OCI-LY1 (cell line): Measurements from ENCODE around the gene PROSER1.
A peak's percentile ranks its signal among the peaks of the same experiment; 100 is the strongest.

Experiments used
- H2AFZ ChIP-seq: fragments of 200-600 bp; sonication (generic), shearing (Covaris generic); 2 replicates; pipeline ENCODE4 v1.6.0; 2014; ENCODE audit warnings: antibody characterized with exemption, mild to moderate bottlenecking, low read length
- H3F3A ChIP-seq: fragments of 200-600 bp; sonication (generic), shearing (Covaris generic); 2 replicates; pipeline ENCODE4 v1.6.0; 2014; ENCODE audit warnings: mild to moderate bottlenecking, antibody characterized with exemption, low read length, moderate library complexity; ENCODE audit not compliant: insufficient read depth
- H3K27ac ChIP-seq: fragments of 200-600 bp; sonication (generic); 2 replicates; pipeline ENCODE4 v1.5.1; 2014; ENCODE audit warnings: low read length, mixed run types, mild to moderate bottlenecking, low read depth; ENCODE audit not compliant: poor library complexity, severe bottlenecking
- H3K27me3 ChIP-seq: fragments of 200-600 bp; sonication (generic); 2 replicates; pipeline ENCODE4 v1.6.0; 2014; ENCODE audit warnings: antibody characterized with exemption, mild to moderate bottlenecking, low read length, moderate library complexity; ENCODE audit not compliant: insufficient read depth
- H3K36me3 ChIP-seq: fragments of 200-600 bp; sonication (generic); 2 replicates; pipeline ENCODE4 v1.6.1; 2014; ENCODE audit warnings: mild to moderate bottlenecking, antibody characterized with exemption, low read length, moderate library complexity, mixed read lengths; ENCODE audit not compliant: insufficient read depth
- H3K4me1 ChIP-seq: fragments of 200-600 bp; sonication (generic); 2 replicates; pipeline ENCODE4 v1.5.1; 2014; ENCODE audit warnings: mild to moderate bottlenecking, low read length, moderate library complexity; ENCODE audit not compliant: insufficient read depth, severe bottlenecking
- H3K4me2 ChIP-seq: fragments of 200-600 bp; sonication (generic), shearing (Covaris generic); 2 replicates; pipeline ENCODE4 v1.6.1; 2014; ENCODE audit warnings: low read length
- H3K4me3 ChIP-seq: fragments of 200-600 bp; sonication (generic); 2 replicates; pipeline ENCODE4 v1.5.1; 2014; ENCODE audit warnings: low read length, low read depth, mild to moderate bottlenecking, mixed read lengths; ENCODE audit not compliant: poor library complexity, severe bottlenecking
- H3K79me2 ChIP-seq: fragments of 200-600 bp; shearing (Covaris generic); 2 replicates; pipeline ENCODE4 v1.6.1; 2016; ENCODE audit warnings: mixed run types, low read length, mixed read lengths; ENCODE audit not compliant: insufficient read depth
- H3K9ac ChIP-seq: fragments of 200-600 bp; sonication (generic), shearing (Covaris generic); 2 replicates; pipeline ENCODE4 v1.6.1; 2014; ENCODE audit warnings: mild to moderate bottlenecking, low read length, mixed read lengths
- H3K9me2 ChIP-seq: fragments of 200-600 bp; sonication (generic), shearing (Covaris generic); 2 replicates; pipeline ENCODE4 v1.6.1; 2014; ENCODE audit warnings: low read depth, mild to moderate bottlenecking, low read length, mixed read lengths
- H3K9me3 ChIP-seq: fragments of 200-600 bp; shearing (Covaris generic); 2 replicates; pipeline ENCODE4 v1.6.1; 2014; ENCODE audit warnings: low read length, mixed read lengths
- H4K20me1 ChIP-seq: fragments of 200-600 bp; sonication (generic), shearing (Covaris generic); 2 replicates; pipeline ENCODE4 v1.6.0; 2016; ENCODE audit warnings: mild to moderate bottlenecking, low read length; ENCODE audit not compliant: insufficient read depth
- CTCF ChIP-seq: fragments of 200-600 bp; sonication (generic), shearing (Covaris generic); IDR thresholded peaks from 2 replicates; pipeline ENCODE4 v1.5.1; 2017; ENCODE audit warnings: mild to moderate bottlenecking, antibody characterized with exemption, low read length, moderate library complexity, mixed read lengths
- EZH2 ChIP-seq: fragments of 200-600 bp; sonication (generic), shearing (Covaris generic); IDR thresholded peaks from 2 replicates; pipeline ENCODE4 v1.8.0; 2017; ENCODE audit warnings: borderline replicate concordance, mixed run types, mild to moderate bottlenecking, antibody characterized with exemption, low read length, moderate library complexity, mixed read lengths

PROSER1 gene

DNA sequence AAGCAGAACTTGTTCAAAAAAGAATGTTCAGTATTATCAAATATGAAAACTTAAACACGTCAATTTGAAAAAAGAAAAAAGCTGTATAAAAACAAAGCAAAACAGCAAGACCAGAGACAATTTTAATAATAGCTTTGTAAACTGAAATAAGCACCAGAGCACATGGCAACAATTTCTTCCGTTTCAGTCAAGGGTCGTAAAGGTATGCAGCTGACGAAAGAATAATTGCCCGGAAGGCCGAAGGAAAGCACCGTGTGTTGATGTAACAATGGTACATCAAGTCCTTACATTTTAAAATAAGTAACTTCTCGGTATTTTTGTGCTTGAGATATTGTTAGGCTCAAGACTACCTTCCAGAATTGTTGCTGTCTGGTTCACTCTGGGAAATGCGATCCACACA is 1.7 kb downstream of the PROSER1 start:
- H3K4me3 ChIP-seq, result peak overlapping the region; percentile 96
- no peaks in the 10 kb centered on the region for H4K20me1 ChIP-seq
- H3K27ac ChIP-seq, result peak overlapping the region; percentile 68
- no peak for TF ChIP-seq CTCF
- H3K36me3 ChIP-seq, result peaks cover 4% of the 10 kb centered on the region; the same call in 1 of the 2 replicates
- peak overlapping the region; percentile 79 for H3K9ac ChIP-seq
- no peaks in the 10 kb centered on the region for H3F3A ChIP-seq
- H3K4me1 ChIP-seq, result peaks cover 34% of the 10 kb centered on the region
- H3K9me3 ChIP-seq, result no peaks in the 10 kb centered on the region
- peak overlapping the region; percentile 93 for H2AFZ ChIP-seq
- H3K27me3 ChIP-seq, result no peaks in the 10 kb centered on the region
- H3K9me2 ChIP-seq, result no peaks in the 10 kb centered on the region
- H3K79me2 ChIP-seq, result peaks cover 52% of the 10 kb centered on the region
- peak overlapping the region; percentile 99 for H3K4me2 ChIP-seq

GRCh38 chr13:39035799-39036198 is 2.1 kb downstream of the PROSER1 start:
- Histone ChIP-seq H3K9me2 (no peaks in the 10 kb centered on the region), H2AFZ (peak overlapping the region; percentile 93), H3K4me2 (peak overlapping the region; percentile 99), H3K9ac (peak overlapping the region; percentile 79), H3F3A (no peaks in the 10 kb centered on the region), H3K36me3 (peaks cover 6% of the 10 kb centered on the region; the same call in 1 of the 2 replicates), H3K4me3 (peak overlapping the region; percentile 96), H3K4me1 (peaks cover 34% of the 10 kb centered on the region), H3K9me3 (no peaks in the 10 kb centered on the region), H3K79me2 (peaks cover 52% of the 10 kb centered on the region), H4K20me1 (no peaks in the 10 kb centered on the region), H3K27ac (peak overlapping the region; percentile 68), H3K27me3 (no peaks in the 10 kb centered on the region)
- TF ChIP-seq CTCF (no peak), EZH2 (no peak)

DNA sequence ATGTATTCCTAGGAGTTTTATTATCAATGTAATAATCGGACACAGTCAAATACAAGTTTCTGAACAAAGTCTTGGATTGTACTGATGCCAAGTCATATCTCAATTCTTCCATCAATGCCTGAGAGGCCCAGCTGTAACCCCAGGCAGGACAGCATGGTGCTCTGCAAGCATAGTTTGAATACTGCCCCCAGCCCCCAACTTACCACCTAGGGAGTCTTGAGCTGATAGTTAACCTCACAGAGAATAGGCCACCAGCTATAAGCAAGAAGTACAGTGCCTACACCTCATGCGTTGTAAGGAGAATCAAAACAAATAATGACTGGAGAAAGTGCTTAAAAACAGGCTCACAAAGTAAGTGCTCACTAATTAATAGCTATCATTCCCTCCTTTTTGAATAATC is 2.7 kb downstream of the PROSER1 start:
- Histone ChIP-seq H2AFZ (no peak overlapping the region), H3K9me2 (no peaks in the 10 kb centered on the region), H3F3A (no peaks in the 10 kb centered on the region), H3K9me3 (no peaks in the 10 kb centered on the region), H3K27ac (peak overlapping the region; percentile 68), H4K20me1 (no peaks in the 10 kb centered on the region), H3K4me3 (peak overlapping the region; percentile 96), H3K9ac (peak overlapping the region; percentile 79), H3K4me1 (peaks cover 34% of the 10 kb centered on the region), H3K4me2 (peak overlapping the region; percentile 99), H3K36me3 (peaks cover 9% of the 10 kb centered on the region; the same call in 1 of the 2 replicates), H3K27me3 (no peaks in the 10 kb centered on the region), H3K79me2 (peaks cover 52% of the 10 kb centered on the region)
- no peak for TF ChIP-seq EZH2
- TF ChIP-seq CTCF, result no peak
